A549 (cell line): ENCODE results near the gene MACF1.

Experiments used
- CTCF ChIP-seq: fragments of >200 bp; sonication (Bioruptor Twin); formaldehyde crosslinking; IDR thresholded peaks from 3 replicates; pipeline ENCODE4 v1.5.1; 2016
- GATA3 ChIP-seq: IDR thresholded peaks from 2 replicates; pipeline ENCODE4 v1.6.1; 2012; ENCODE audit warnings: borderline replicate concordance
- HOXA7 ChIP-seq: fragments of 250-450 bp; sonication (Bioruptor Pico); IDR thresholded peaks from 2 replicates; pipeline ENCODE4 v1.5.0; 2020; ENCODE audit warnings: mild to moderate bottlenecking, moderate library complexity
- POLR2A ChIP-seq: IDR thresholded peaks from 2 replicates; pipeline ENCODE4 v1.6.1; 2012; ENCODE audit warnings: mild to moderate bottlenecking, low read length
- REST ChIP-seq: fragments of 200-600 bp; sonication (generic); IDR thresholded peaks from 2 replicates; pipeline ENCODE4 v1.6.1; 2016; ENCODE audit warnings: antibody characterized with exemption, mild to moderate bottlenecking, moderate library complexity
- ZFP36 ChIP-seq: fragments of 450-650 bp; IDR thresholded peaks from 2 replicates; pipeline ENCODE4 v1.6.1; 2014; ENCODE audit warnings: borderline replicate concordance; ENCODE audit not compliant: partially characterized antibody

GRCh38 chr1:39292401-39292800 is 87.9 kb downstream of the MACF1 start:
- no peak for TF ChIP-seq GATA3
- TF ChIP-seq CTCF = no peak
- TF ChIP-seq POLR2A = no peak
- TF ChIP-seq REST = no peak
- TF ChIP-seq HOXA7 (CRISPR knock-in tag) = no peak
- TF ChIP-seq ZFP36 = no peak
